Activated T-cell treated with anti-CD3 and anti-CD28 coated beads for 4 hours (primary cell): ENCODE measurements around the gene TMEM125.

Experiments used
- DNase-seq: peaks from one replicate; pipeline ENCODE4 v3.0.0-alpha.2; 2020

The TMEM125 gene

GRCh38 chr1:43294761-43295160, 25.0 kb downstream of the TMEM125 start:
- DNase-seq: no peak

GRCh38 chr1:43296207-43296606, 26.4 kb downstream of the TMEM125 start:
- DNase-seq: no peak

- DNase-seq: no peak
These were observed 28.3 kb downstream of the TMEM125 start for GRCh38 chr1:43298055-43298454.

GRCh38 chr1:43299101-43299500, 29.3 kb downstream of the TMEM125 start:
- no peak for DNase-seq

GRCh38 chr1:43300378-43301094, 30.8 kb downstream of the TMEM125 start, which contains the start of gene TIE1:
Gene TIE1 (plus strand): TSS chr1:43300982. CDS start chr1:43301072, 90 bp downstream.
- DNase-seq: no peak

- DNase-seq: no peak
These were observed 32.4 kb downstream of the TMEM125 start for GRCh38 chr1:43302201-43302600.

GRCh38 chr1:43302721-43303470, 33.1 kb downstream of the TMEM125 start:
- no peak for DNase-seq

GRCh38 chr1:43303471-43304313, 33.9 kb downstream of the TMEM125 start:
- no peak for DNase-seq

GRCh38 chr1:43304314-43304681, 34.5 kb downstream of the TMEM125 start:
- DNase-seq: no peak

- DNase-seq: no peak
These were observed 35.1 kb downstream of the TMEM125 start for GRCh38 chr1:43304771-43305300.

GRCh38 chr1:43305461-43305860, 35.7 kb downstream of the TMEM125 start:
- no peak for DNase-seq

GRCh38 chr1:43305926-43306687, 36.3 kb downstream of the TMEM125 start:
- DNase-seq: no peak

GRCh38 chr1:43306688-43307457, 37.1 kb downstream of the TMEM125 start:
- DNase-seq: no peak

GRCh38 chr1:43307458-43308158, 37.8 kb downstream of the TMEM125 start:
- DNase-seq: no peak

- DNase-seq: no peak
These were observed 39.0 kb downstream of the TMEM125 start for GRCh38 chr1:43308635-43309404.

- DNase-seq: no peak
These were observed 39.7 kb downstream of the TMEM125 start for GRCh38 chr1:43309405-43310025.

GRCh38 chr1:43311521-43311920, 41.7 kb downstream of the TMEM125 start:
- DNase-seq: no peak

GRCh38 chr1:43312212-43312623, 42.4 kb downstream of the TMEM125 start:
- no peak for DNase-seq

- no peak for DNase-seq
These were observed 43.1 kb downstream of the TMEM125 start for GRCh38 chr1:43312663-43313515.
